HG03558 (cell line): ENCODE results near the gene KLHL12.

Experiments
- ATAC-seq: cut with Tn5 transposase; IDR thresholded peaks from one replicate; pipeline ENCODE4 v1.9.1; 2021; ENCODE audit warnings: moderate number of reproducible peaks; ENCODE audit not compliant: unreplicated experiment; ENCODE audit errors: extremely low read depth

The KLHL12 gene

GRCh38 chr1:202848191-202848542, 78.9 kb downstream of the KLHL12 start:
- ATAC-seq: no peak

GRCh38 chr1:202844935-202845334, 82.1 kb downstream of the KLHL12 start:
- ATAC-seq: no peak

- ATAC-seq: no peak
Observed at GRCh38 chr1:202844259-202844658, 82.8 kb downstream of the KLHL12 start.

GRCh38 chr1:202843081-202843480, 84.0 kb downstream of the KLHL12 start:
- ATAC-seq: no peak
